ENCODE measurements around the gene PLCH1. TPM values are rescaled to one million over a fixed set of nuclear protein-coding genes. Genes with fewer than 3 reads are reported as not detected.

Gene PLCH1
- total and polyA plus RNA-seq, 9 of the 15 experiments (the other 6 are each of a cell fraction or from before 2014, with no cell fraction given): 0.17 to 0.62 (median 0.40) TPM

DNA sequence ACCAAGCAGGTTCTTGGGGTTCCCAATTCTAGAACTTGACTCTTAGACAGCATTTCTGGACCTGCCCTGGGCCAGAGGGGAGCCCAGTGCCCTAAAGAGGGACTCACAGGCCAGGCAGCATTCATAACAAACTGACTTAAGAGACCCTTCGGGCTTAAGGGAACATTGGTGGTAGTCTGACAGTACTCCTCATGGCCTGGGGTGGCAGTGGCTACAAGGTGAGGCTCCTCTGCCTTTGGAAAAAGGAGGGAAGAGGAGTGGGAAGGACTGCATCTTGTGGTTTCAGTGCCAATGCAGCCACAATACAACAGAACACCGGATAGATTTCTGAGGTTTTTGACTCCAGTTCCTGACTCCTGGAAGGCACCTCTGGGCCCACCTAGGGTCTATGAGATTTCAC is 279.2 kb downstream of the PLCH1 start (continued):
- TF ChIP-seq, protein P1, sequence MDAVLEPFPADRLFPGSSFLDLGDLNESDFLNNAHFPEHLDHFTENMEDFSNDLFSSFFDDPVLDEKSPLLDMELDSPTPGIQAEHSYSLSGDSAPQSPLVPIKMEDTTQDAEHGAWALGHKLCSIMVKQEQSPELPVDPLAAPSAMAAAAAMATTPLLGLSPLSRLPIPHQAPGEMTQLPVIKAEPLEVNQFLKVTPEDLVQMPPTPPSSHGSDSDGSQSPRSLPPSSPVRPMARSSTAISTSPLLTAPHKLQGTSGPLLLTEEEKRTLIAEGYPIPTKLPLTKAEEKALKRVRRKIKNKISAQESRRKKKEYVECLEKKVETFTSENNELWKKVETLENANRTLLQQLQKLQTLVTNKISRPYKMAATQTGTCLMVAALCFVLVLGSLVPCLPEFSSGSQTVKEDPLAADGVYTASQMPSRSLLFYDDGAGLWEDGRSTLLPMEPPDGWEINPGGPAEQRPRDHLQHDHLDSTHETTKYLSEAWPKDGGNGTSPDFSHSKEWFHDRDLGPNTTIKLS (IDR thresholded peaks at IDR 0.05; ENCODE audit: borderline replicate concordance, low read depth): no peak
- TF ChIP-seq, protein P2, sequence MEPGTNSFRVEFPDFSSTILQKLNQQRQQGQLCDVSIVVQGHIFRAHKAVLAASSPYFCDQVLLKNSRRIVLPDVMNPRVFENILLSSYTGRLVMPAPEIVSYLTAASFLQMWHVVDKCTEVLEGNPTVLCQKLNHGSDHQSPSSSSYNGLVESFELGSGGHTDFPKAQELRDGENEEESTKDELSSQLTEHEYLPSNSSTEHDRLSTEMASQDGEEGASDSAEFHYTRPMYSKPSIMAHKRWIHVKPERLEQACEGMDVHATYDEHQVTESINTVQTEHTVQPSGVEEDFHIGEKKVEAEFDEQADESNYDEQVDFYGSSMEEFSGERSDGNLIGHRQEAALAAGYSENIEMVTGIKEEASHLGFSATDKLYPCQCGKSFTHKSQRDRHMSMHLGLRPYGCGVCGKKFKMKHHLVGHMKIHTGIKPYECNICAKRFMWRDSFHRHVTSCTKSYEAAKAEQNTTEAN (CRISPR knock-in tag; IDR thresholded peaks at IDR 0.05): no peak
- TF ChIP-seq MEF2A (IDR thresholded peaks at IDR 0.05; ENCODE audit: control insufficient read depth, low read depth, low read length): no peak
- TF ChIP-seq, protein P3, sequence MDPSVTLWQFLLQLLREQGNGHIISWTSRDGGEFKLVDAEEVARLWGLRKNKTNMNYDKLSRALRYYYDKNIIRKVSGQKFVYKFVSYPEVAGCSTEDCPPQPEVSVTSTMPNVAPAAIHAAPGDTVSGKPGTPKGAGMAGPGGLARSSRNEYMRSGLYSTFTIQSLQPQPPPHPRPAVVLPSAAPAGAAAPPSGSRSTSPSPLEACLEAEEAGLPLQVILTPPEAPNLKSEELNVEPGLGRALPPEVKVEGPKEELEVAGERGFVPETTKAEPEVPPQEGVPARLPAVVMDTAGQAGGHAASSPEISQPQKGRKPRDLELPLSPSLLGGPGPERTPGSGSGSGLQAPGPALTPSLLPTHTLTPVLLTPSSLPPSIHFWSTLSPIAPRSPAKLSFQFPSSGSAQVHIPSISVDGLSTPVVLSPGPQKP (CRISPR knock-in tag; IDR thresholded peaks at IDR 0.05): no peak

DNA sequence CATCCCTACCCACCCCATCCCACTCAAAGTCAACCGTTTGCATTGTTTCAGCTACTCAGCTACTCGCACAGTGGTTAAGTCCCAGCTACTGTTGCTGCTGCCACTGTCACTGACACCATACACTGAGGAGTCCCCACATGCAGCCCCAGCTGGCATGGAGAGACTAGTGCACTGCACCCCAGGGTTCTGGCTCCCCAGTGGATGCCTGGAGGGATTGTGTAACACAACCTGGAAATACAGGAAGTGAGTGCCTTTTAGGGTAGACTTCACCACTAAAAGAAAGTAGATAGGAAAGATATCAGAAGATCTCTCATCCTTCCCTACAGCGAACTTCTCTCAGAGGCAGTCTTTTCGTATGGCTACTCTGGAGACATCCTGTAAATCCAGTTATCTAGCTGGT is 282.2 kb downstream of the PLCH1 start:
- in situ Hi-C loops (cut with MboI) (no loop called here), intact Hi-C loops (cut with micrococcal nuclease) (no loop called here)
- no peak for TF ChIP-seq HEY1 (CRISPR knock-in tag; IDR thresholded peaks at IDR 0.05; ENCODE audit: borderline replicate concordance)
- peak in 1 of 2 experiments; percentile 62; a peak in 1 of 4 replicates for TF ChIP-seq SRF (CRISPR knock-in tag; IDR thresholded peaks at IDR 0.05)
- WGBS (ENCODE audit: insufficient coverage, low coverage, missing lambda C conversion rate): 3% methylated on average over 4 of the region's 4 CpGs
- H3K4me2 ChIP-seq (ENCODE audit: insufficient read depth, low read length): no peak overlapping the region
- no peaks in the 10 kb centered on the region for H3K4me1 ChIP-seq (replicated peaks in 1 of 2; ENCODE audit: control insufficient read depth in 2 of 2, insufficient read depth in 2 of 2, low read length in 2 of 2)
- POLR2A ChIA-PET: no interaction called here
- CTCF ChIA-PET (ENCODE audit: low intra/inter-chr PET ratio): no interaction called here
- H3K9me1 ChIP-seq (ENCODE audit: control insufficient read depth, insufficient read depth, low read length): no peaks in the 10 kb centered on the region
- no peak for ATAC-seq
- no peak overlapping the region for H3K9ac ChIP-seq (ENCODE audit: insufficient read depth in 1 of 2, low read depth in 2 of 2, low read length in 2 of 2)
- no peaks in the 10 kb centered on the region for H3K27me3 ChIP-seq (ENCODE audit: control insufficient read depth in 2 of 2, insufficient read depth in 2 of 2, low read length in 2 of 2)
- H3K4me3 ChIP-seq: no peak overlapping the region
- BruUV-seq (replicated peaks): no TSS peak
- DNase-seq (ENCODE audit: extremely low read depth in 1 of 4, low spot score in 3 of 4): no peak
- no peaks in the 10 kb centered on the region for H3K79me2 ChIP-seq (ENCODE audit: control insufficient read depth, insufficient read depth, low read length)
- no peak overlapping the region for H2AFZ ChIP-seq (ENCODE audit: low read depth, low read length)
- no peak overlapping the region for H3K27ac ChIP-seq (ENCODE audit: extremely low read depth, low read depth, low read length)
- H4K20me1 ChIP-seq (replicated peaks; ENCODE audit: control insufficient read depth, insufficient read depth, low read length): no peaks in the 10 kb centered on the region
- H3K36me3 ChIP-seq (ENCODE audit: control insufficient read depth, insufficient read depth, low read length): no peaks in the 10 kb centered on the region
- no peaks in the 10 kb centered on the region for H3K9me3 ChIP-seq (replicated peaks; ENCODE audit: control insufficient read depth, insufficient read depth, low read depth, low read length)
- FAIRE-seq: no peak

Data from K562 (cell line).